Vagina (tissue), 2 donors: ENCODE data around the gene CAPZB. TPM values are rescaled to one million over a fixed set of nuclear protein-coding genes. Genes with fewer than 3 reads are reported as not detected.

Experiments
- DNase-seq, 2 donors: peaks; one replicate each; pipeline ENCODE4 v3.0.0-alpha.2; 2017; ENCODE audit errors: extremely low spot score in 2 of 2
- H3K27ac ChIP-seq: fragments of 200-600 bp; sonication (generic); one replicate; pipeline ENCODE4 v1.5.1; 2019
- H3K27me3 ChIP-seq: fragments of 200-600 bp; sonication (generic); one replicate; pipeline ENCODE4 v1.5.1; 2019
- H3K36me3 ChIP-seq, 2 donors: fragments of 200-600 bp; sonication (generic); one replicate each; pipeline ENCODE4 v1.5.1; 2017 to 2019
- H3K4me1 ChIP-seq: fragments of 200-600 bp; sonication (generic); one replicate; pipeline ENCODE4 v1.5.1; 2019
- H3K4me3 ChIP-seq, 2 donors: fragments of 200-600 bp; sonication (generic); 1 replicate in 1 of 2; 2 replicates in 1 of 2; pipeline ENCODE4 v1.5.1; 2016 to 2019
- H3K9me3 ChIP-seq: fragments of 200-600 bp; sonication (generic); one replicate; pipeline ENCODE4 v1.5.1; 2019
- CTCF ChIP-seq, 3 experiments: fragments of 450-650 bp in 2 of 3; fragments of 200-600 bp in 1 of 3; sonication (generic) in 1 of 3; IDR thresholded peaks; one replicate each; pipeline ENCODE4 v1.5.1; 2017 to 2019; ENCODE audit warnings: antibody characterized with exemption in 3 of 3, mild to moderate bottlenecking in 2 of 3, moderate library complexity in 2 of 3
- POLR2A ChIP-seq, 2 donors: fragments of 450-650 bp; IDR thresholded peaks; one replicate each; pipeline ENCODE4 v1.6.1; 2017; ENCODE audit warnings: antibody characterized with exemption in 2 of 2, mild to moderate bottlenecking in 2 of 2, moderate library complexity in 2 of 2
- POLR2AphosphoS5 ChIP-seq, 2 donors: sonication (generic); formaldehyde crosslinking; IDR thresholded peaks; one replicate each; pipeline ENCODE4 v1.9.0; 2017; ENCODE audit warnings: antibody characterized with exemption in 2 of 2, mild to moderate bottlenecking in 2 of 2, low read depth in 1 of 2; ENCODE audit not compliant: insufficient read depth in 1 of 2
- intact Hi-C: fragments of 100-400 bp; cut with DNase I; formaldehyde crosslinking; loops from one replicate; pipeline ENCODE4 v1.15.1; 2023
- total RNA-seq: library from RNA; depleted of rRNA; stranded (reverse); fragments of >200 nt; gene quantifications from one replicate; pipeline ENCODE4 v1.2.3, GENCODE V29; 2016

Gene CAPZB
- total RNA-seq, 1 donor from 2014 or later = 152 TPM

- peaks cover 0 to 9% of the 10 kb centered on the region in 2 donors for H3K36me3 ChIP-seq
- TF ChIP-seq CTCF (IDR thresholded peaks at IDR 0.05) (no peak), POLR2A (IDR thresholded peaks at IDR 0.05) (no peak), POLR2AphosphoS5 (IDR thresholded peaks at IDR 0.05; ENCODE audit: insufficient read depth in 1 of 2, low read depth in 1 of 2) (no peak)
- H3K9me3 ChIP-seq = no peaks in the 10 kb centered on the region
- DNase-seq = no peak
- H3K4me3 ChIP-seq = no peak overlapping the region
- H3K4me1 ChIP-seq = peaks cover 19% of the 10 kb centered on the region
- H3K27me3 ChIP-seq = no peaks in the 10 kb centered on the region
- intact Hi-C loops = no loop called here
- H3K27ac ChIP-seq = no peak overlapping the region
Measured at GRCh38 chr1:19319196-19319595, 166.1 kb downstream of the CAPZB start.

GRCh38 chr1:19317126-19317910 lies 168.0 kb downstream of the CAPZB start:
- peaks cover 38% of the 10 kb centered on the region for H3K4me1 ChIP-seq
- peaks cover 0 to 4% of the 10 kb centered on the region in 2 donors for H3K36me3 ChIP-seq
- H3K27me3 ChIP-seq = no peaks in the 10 kb centered on the region
- H3K4me3 ChIP-seq = no peak overlapping the region
- no peak overlapping the region for H3K27ac ChIP-seq
- H3K9me3 ChIP-seq = no peaks in the 10 kb centered on the region
- intact Hi-C loops = no loop called here
- TF ChIP-seq POLR2AphosphoS5 (IDR thresholded peaks at IDR 0.05; ENCODE audit: insufficient read depth in 1 of 2, low read depth in 1 of 2) (no peak), CTCF (IDR thresholded peaks at IDR 0.05) (no peak), POLR2A (IDR thresholded peaks at IDR 0.05) (no peak)
- DNase-seq = no peak

- no peaks in the 10 kb centered on the region for H3K27me3 ChIP-seq
- intact Hi-C loops = no loop called here
- no peaks in the 10 kb centered on the region for H3K9me3 ChIP-seq
- peaks cover 0 to 4% of the 10 kb centered on the region in 2 donors for H3K36me3 ChIP-seq
- H3K4me3 ChIP-seq = no peak overlapping the region
- TF ChIP-seq POLR2A (IDR thresholded peaks at IDR 0.05) (no peak), CTCF (IDR thresholded peaks at IDR 0.05) (no peak), POLR2AphosphoS5 (IDR thresholded peaks at IDR 0.05; ENCODE audit: insufficient read depth in 1 of 2, low read depth in 1 of 2) (no peak)
- DNase-seq = no peak
- no peak overlapping the region for H3K27ac ChIP-seq
- H3K4me1 ChIP-seq = peaks cover 48% of the 10 kb centered on the region
Measured at GRCh38 chr1:19315378-19316198, 169.8 kb downstream of the CAPZB start.

- intact Hi-C loops = no loop called here
Measured at GRCh38 chr1:19313961-19314882, 171.1 kb downstream of the CAPZB start.

More at GRCh38 chr1:19313961-19314882, 171.1 kb downstream of the CAPZB start:
- Histone ChIP-seq H3K27ac (no peak overlapping the region), H3K36me3 (peaks cover 0 to 4% of the 10 kb centered on the region in 2 donors), H3K9me3 (no peaks in the 10 kb centered on the region), H3K4me1 (peaks cover 60% of the 10 kb centered on the region), H3K27me3 (no peaks in the 10 kb centered on the region), H3K4me3 (no peak overlapping the region)
- DNase-seq = no peak
- TF ChIP-seq POLR2AphosphoS5 (IDR thresholded peaks at IDR 0.05; ENCODE audit: insufficient read depth in 1 of 2, low read depth in 1 of 2) (no peak), CTCF (IDR thresholded peaks at IDR 0.05) (no peak), POLR2A (IDR thresholded peaks at IDR 0.05) (no peak)
